Measurements from ENCODE around the gene WDR70.

- TF ChIP-seq, protein P1, sequence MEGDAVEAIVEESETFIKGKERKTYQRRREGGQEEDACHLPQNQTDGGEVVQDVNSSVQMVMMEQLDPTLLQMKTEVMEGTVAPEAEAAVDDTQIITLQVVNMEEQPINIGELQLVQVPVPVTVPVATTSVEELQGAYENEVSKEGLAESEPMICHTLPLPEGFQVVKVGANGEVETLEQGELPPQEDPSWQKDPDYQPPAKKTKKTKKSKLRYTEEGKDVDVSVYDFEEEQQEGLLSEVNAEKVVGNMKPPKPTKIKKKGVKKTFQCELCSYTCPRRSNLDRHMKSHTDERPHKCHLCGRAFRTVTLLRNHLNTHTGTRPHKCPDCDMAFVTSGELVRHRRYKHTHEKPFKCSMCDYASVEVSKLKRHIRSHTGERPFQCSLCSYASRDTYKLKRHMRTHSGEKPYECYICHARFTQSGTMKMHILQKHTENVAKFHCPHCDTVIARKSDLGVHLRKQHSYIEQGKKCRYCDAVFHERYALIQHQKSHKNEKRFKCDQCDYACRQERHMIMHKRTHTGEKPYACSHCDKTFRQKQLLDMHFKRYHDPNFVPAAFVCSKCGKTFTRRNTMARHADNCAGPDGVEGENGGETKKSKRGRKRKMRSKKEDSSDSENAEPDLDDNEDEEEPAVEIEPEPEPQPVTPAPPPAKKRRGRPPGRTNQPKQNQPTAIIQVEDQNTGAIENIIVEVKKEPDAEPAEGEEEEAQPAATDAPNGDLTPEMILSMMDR (IDR thresholded peaks at IDR 0.05), result no peak
- TF ChIP-seq POLR2A (IDR thresholded peaks at IDR 0.05), result no peak
Observed at GRCh38 chr5:37437711-37438110, 58.6 kb downstream of the WDR70 start.
